ENCODE measurements around the gene ZNF468.
"Not testable (repeated sequence)": the region's sequence is repeated elsewhere in the genome, so short reads cannot be mapped to it uniquely, and the experiment has no call there.

The ZNF468 gene

DNA sequence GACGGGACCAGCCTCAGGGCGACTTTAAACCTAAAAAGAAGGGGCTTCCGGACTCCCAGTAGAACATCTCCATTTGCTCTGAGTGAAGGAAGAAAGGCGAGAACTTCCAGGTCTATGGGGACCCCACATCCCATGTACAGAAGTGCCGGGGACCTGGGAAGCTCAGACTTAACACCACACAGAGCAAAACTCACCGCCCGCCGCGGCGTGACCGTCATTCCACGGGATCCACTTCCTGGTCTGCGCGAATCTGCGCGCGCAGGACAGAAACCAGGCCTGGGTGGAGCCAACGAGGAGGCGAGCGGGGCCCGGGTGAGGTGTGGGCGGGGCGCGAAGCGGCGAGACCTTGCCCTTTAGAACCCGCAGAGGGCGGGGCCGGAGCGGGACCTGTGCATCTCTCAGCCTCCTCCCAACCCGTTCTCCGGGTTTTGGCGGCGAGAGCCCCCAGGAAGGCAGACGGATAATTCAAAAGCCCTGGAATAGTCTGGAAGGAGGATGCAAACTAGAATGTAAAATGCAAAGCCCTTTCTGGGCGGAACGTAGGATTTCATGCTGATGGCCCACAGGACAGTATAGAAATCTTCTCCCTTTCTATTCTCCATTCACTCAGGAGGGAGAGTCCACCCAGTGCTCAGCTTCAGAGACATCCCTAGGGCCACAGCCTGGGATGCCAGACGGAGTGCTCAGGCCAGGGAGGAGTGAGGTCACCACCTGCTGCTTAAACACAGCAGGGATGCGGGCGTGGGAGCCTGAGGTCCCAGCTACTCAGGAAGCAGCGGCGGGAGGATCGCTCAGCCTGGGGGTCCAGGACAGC, at the start of gene ZNF468:
TSS of gene ZNF468 (minus strand) at position 242 of the 814 bp plus-strand sequence. CDS start 3,347 bp downstream, outside the sequence.
- DNase-seq, result peak; percentile 72

DNA sequence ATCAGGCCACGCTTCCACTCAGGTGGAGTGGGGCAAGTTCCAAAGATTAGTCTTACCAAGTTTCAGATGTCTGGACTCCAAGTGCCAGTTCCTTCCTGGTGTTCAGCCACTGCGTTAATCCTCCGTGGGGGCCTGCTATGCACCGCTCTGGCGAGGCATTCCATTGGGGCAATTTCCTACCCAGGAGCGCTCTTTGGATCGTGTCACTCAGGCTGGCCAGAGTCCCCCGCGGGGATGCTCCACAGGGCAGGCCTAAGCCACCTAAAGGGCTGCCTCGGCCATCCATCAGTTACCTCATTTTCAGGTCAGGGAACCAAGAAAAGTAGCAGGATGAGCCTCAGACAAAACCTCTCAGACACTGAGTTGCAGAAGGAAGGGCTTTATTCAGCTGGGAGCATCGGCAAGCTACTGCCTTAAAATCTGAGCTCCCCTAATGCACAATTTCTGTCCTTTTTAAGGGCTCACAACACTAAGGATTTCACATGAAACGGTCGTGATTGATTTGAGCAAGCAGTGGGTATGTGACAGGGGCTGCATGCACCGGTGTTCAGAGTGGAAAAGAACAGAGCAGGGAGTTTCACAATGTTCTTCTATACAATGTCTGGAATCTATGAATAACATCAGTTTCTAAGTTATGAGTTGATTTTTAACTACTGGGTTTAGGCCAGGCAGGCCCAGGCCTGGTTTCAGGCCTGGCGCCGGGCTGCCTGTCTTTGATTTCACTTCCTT, 46.8 kb upstream of the ZNF468 start:
- peak; percentile 8 for DNase-seq

GRCh38 chr19:52901842-52902241, 44.4 kb upstream of the ZNF468 start:
- DNase-seq, result no peak

DNA sequence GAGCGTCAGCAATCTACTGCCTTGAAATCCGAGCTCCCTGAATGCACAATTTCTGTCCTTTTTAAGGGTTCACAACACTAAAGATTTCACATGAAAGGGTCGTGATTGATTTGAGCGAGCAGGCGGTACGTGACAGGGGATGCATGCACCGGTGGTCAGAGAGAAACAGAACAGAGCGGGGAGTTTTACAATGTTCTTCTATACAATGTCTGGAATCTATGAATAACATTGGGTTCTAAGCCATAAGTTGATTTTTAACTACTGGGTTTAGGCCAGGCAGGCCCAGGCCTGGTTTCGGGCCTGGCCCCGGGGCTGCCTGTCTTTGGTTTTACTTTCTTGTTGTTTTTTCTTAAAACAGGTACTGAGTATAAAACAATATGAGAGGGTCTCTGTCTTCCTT, 41.2 kb upstream of the ZNF468 start:
- DNase-seq, result not testable (repeated sequence)

DNA sequence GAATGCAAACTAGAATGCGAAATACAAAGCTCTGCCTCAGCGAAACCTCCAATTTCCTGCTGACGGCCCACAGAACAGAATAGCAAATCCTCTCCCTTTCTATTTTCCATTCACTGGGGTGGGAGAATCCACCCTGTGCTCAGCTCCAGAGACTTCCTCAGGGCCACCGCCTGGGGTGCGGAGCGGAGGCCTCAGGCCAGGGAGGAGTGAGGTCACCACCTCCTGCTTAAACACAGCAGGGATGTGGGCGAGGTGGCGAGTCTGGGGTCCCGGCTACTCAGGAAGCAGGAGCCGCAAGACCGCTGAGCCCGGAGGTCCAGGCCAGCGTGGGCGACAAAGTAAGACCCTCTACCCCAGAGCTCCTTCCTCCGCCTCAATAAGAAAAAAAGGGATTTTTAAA, 40.7 kb upstream of the ZNF468 start:
- no peak for DNase-seq

DNA sequence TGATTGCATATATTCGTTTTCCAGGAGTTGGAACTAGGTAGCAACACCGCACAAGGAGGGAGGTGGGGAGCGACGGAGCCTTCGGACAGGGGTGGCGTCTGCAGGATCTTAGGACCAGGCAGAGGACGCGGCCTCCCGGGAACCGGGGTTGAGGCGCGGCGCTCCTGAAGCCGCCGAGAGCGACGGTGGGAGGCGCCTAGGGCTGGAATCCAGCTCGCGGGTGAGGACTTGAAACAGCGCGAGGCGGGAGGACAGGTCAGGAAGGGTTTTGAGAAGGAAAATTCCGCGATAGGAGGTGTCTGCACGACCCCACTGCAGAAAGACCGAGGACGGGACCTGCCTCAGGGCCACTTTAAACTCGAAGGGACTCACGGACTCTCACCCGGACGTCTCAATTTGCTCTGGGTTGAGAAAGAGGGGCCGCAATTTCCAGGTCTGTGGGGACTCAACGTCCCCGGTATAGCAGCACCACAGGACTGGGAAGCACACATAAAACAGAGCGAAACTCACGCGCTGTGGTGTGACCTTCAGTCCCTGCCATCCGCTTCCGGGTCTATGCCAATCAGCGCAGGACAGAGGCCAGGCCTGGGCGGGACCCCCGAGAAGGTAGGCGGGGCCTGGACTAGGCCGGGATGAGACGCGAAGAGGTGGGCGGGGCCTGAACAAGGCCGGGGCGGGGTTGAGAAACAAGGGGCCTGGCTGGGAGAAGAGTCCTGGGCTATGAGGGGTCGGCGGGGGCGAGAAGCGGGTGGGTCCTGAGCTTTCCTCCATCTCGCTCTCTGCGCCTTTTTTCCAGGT, 39.9 kb upstream of the ZNF468 start, which contains the start of gene ZNF320:
TSS of gene ZNF320 (minus strand) at position 498 of the 798 bp plus-strand sequence. CDS start 7,380 bp downstream, outside the sequence.
- peak; percentile 96 for DNase-seq

GRCh38 chr19:52896431-52897137, 39.2 kb upstream of the ZNF468 start:
- DNase-seq, result peak; percentile 67

- DNase-seq, result no peak
Observed at GRCh38 chr19:52891336-52891735, 33.9 kb upstream of the ZNF468 start.

GRCh38 chr19:52889931-52890330, 32.5 kb upstream of the ZNF468 start:
- DNase-seq, result no peak

DNA sequence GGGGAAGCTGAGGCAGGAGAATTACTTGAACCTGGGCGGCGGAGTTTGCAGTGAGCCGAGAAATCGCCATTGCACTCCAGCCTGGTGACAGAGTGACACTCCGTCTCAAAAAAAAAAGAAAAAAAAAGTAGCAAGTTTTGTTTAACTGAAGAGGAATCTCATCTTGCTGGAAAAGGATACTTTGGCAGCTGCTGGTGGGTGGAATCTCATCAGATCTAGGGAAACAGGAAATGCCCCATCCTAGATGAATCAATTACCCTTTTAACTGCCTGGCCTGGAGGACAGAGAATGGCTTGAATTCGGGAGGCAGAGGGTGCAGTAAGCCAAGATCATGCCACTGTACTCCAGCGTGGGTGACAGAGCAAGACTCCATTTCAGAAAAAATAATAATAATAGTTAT, 31.7 kb upstream of the ZNF468 start:
- DNase-seq, result no peak

DNA sequence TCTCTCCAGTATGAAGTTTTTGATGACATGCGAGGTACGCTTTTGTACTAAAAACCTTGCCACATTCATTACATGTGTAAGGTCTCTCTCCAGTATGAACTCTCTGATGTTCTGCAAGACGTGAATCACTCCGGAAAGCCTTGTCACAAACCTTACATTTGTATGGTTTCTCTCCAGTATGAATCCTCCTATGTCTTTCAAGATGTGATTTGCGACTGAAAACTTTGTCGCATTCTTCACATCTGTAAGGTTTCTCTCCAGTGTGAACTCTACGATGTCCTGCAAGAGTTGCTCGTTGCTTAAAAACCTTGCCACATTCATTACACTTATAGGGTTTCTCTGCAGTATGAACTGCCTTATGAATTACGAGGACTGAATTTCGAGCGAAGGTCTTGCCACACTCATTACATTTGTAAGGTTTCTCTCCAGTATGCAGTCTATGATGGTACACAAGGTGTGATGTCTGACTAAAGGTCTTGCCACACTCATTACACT, 23.5 kb upstream of the ZNF468 start:
- no peak for DNase-seq

GRCh38 chr19:52872996-52873395, 15.6 kb upstream of the ZNF468 start:
- DNase-seq, result not testable (repeated sequence)

- no peak for DNase-seq
Observed at GRCh38 chr19:52871466-52871865, 14.0 kb upstream of the ZNF468 start.

DNA sequence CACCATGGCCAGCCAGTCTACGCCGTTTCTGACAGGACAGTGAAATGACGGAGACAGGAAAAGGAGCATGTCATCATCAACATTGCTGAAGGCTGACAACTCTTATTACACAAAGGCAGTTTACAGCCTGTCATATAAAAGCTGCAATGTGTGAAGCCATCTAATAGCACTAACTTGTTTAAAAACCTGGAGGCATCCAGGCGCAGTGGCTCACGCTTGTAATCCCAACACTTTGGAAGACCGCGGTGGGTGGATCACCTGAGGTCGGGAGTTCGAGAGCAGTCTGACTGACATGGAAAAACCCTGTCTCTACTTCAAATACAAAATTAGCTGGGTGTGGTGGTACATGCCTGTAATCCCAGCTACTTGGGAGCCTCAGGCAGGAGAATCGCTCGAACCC, 10.6 kb upstream of the ZNF468 start:
- DNase-seq, result not testable (repeated sequence)

DNA sequence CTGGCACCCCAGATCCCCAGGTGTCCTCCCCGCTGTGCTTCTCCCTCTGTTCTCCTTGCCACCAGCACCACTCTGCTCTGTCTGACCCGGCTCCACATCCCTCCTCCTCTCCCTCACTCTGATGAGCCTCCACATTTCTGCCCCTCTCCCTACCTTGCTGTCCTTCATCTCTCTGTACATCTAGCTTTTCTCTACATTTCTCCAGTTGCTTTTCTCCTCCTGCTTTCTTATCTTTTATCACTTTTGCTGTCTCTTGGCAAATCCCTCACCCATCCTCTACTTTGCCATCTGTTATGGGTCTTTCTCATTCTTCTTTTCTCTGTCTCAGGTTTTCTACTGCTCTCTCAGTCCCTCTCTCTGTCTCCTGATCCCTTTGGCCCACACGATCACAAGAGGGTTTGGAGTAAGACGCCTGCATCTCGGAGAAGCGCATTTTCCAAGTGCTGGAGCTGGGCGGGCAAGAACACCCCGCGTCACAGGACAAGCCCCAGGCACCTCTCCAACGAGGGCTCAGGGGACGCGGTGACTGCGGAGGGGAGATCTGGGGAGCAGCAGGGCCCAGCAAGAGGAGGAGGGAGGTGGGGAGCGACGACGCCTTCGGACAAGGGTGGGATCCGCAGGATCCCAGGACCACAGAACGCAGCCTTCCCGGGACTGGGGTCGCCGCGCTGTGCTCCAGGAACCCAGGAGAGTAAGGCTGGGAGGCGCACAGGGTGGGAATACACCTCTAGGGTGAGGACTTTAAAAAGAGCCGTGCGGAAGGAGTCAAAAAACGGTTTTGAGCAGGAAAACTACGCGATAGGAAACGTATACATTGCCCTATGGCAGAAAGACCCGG, 660 bp downstream of the ZNF468 start:
- peak; percentile 9 for DNase-seq

DNA sequence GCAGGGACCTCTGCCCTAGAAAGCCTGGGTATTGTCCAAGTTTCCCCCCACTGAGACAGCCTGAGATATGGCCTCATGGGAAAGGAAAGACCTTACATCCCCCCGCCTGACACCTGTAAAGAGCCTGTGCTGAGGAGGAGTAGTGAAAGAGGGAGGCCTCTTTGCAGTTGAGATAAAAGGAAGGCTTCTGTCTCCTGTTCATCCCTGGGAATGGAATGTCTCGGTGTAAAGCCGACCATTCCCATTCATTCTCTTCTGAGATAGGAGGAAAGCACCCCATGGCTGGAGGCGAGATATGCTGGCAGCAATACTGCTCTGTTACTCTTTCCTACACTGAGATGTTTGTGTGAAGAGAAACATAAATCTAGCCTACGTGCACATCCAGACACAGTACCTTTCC, 10.1 kb downstream of the ZNF468 start:
- DNase-seq, result not testable (repeated sequence)

DNA sequence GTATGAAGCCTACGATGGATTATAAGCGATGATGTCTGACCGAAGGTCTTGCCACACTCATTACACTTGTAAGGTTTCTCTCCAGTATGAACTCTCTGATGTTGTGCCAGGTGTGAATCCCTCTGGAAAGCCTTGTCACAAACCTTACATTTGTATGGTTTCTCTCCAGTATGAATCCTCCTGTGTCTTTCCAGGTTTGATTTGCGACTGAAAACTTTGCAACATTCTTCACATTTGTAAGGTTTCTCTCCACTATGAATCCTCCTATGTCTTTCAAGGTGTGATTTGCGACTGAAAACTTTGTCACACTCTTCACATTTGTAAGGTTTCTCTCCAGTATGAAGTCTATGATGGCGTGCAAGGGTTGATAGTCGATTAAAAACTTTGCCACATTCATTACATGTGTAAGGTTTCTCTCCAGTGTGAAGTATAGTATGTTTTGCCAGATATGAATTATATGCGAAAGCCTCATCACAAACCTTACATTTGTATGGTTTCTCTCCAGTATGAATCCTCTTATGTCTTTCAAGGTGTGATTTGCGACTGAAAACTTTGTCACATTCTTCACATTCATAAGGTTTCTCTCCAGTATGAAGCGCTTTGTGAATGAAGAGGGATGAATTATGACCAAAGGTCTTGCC, 16.5 kb downstream of the ZNF468 start:
- DNase-seq, result not testable (repeated sequence)

DNA sequence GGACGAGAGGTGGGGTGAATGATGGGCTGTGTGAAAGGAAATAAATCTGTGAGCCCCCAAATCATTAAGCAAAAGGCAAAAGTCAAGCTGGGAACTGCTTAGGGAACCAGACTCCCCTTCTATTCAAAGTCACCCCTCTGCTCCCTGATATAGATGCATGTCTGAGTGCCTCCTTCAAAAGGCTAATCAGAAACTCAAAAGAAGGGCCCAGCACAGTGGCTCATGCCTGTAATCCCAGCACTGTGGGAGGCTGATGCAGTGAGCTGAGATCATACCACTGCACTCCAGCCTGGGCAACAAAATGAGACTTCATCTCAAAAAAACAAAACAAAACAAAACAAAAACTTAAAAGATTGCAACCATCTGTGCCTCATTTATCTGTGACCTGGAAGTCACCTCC, 23.1 kb downstream of the ZNF468 start:
- DNase-seq, result not testable (repeated sequence)

DNA sequence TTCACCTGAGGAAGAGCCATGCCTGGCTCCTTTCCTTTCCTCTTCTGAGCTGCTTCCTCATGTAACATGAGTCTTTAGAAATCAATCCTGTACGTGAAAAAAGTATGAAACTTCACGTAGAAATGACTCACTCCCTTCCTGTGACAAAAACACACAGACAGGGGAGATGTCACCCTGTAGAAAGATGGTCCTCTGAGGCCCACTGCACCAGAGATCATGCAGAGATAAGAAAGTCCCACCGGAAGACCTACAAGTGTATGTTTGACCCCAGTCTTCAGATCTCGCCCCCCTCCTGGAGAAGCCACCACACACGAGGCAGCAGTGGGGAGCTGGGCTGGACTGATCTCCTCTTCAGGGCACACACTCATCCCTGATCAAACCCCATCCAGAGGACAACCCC, 23.9 kb downstream of the ZNF468 start:
- DNase-seq, result not testable (repeated sequence)

GRCh38 chr19:52829866-52830265, 27.6 kb downstream of the ZNF468 start:
- not testable (repeated sequence) for DNase-seq

DNA sequence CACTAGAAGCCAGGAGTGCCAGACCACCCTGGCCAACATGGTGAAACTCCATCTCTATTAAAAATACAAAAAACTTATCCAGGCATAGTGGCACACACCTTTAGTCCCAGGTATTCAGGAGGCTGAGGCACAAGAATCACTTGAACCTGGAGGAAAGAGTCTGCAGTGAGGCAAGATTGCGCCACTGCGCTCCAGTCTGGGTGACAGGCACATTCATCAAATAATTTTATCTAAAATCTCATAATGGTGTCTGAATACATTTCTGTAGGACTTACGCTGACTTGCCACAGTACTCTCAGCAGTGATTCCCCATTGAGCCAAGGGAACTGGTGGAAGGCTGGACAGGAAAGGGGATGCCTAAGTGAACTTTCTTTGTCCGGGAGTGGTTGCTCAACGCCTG, 31.7 kb downstream of the ZNF468 start:
- no peak for DNase-seq
